PFSK-1 (cell line): ENCODE results near the gene SAMD4B.

ENCODE experiments used
- FOXP2 ChIP-seq: optimal IDR thresholded peaks from 2 replicates; pipeline ENCODE3; 2011; ENCODE audit warnings: borderline replicate concordance, control low read depth, inconsistent platforms; ENCODE audit not compliant: insufficient read depth; ENCODE audit errors: extremely low read length, extremely low read depth
- POLR2AphosphoS5 ChIP-seq: IDR thresholded peaks from 2 replicates; pipeline ENCODE4 v1.6.1; 2012; ENCODE audit warnings: low read depth, mild to moderate bottlenecking, control low read depth, low read length, moderate library complexity
- REST ChIP-seq, 2 experiments: IDR thresholded peaks; 2 replicates each; pipeline versions ENCODE4 v1.6.1 to v1.8.0; 2011 to 2012; ENCODE audit warnings: low read depth in 2 of 2, low read length in 2 of 2, control low read depth in 1 of 2, inconsistent platforms in 1 of 2, mild to moderate bottlenecking in 1 of 2, moderate library complexity in 1 of 2; ENCODE audit not compliant: insufficient read depth in 1 of 2
- SIN3A ChIP-seq: IDR thresholded peaks from 2 replicates; pipeline ENCODE4 v1.6.1; 2012; ENCODE audit warnings: mild to moderate bottlenecking, low read length, moderate library complexity, borderline replicate concordance; ENCODE audit not compliant: insufficient read depth
- TAF1 ChIP-seq: IDR thresholded peaks from 2 replicates; pipeline ENCODE4 v1.6.1; 2012; ENCODE audit warnings: low read length, control low read depth, borderline replicate concordance; ENCODE audit not compliant: insufficient read depth

GRCh38 chr19:39345956-39346355 lies 3.7 kb downstream of the SAMD4B start:
- TF ChIP-seq TAF1 = no peak
- TF ChIP-seq POLR2AphosphoS5 = no peak
- TF ChIP-seq REST (IDR thresholded peaks at IDR 0.05; ENCODE audit: insufficient read depth in 1 of 2, low read depth in 2 of 2, low read length in 2 of 2) = no peak
- no peak for TF ChIP-seq SIN3A
- no peak for TF ChIP-seq FOXP2
